C4-2B (cell line): ENCODE results near the gene PDSS2.

Experiments
- CTCF ChIP-seq: fragments of 450-650 bp; conservative IDR thresholded peaks from 2 replicates; pipeline ENCODE4 v1.5.1; 2017; ENCODE audit warnings: mild to moderate bottlenecking
- ZFX ChIP-seq: fragments of 450-650 bp; IDR thresholded peaks from 2 replicates; pipeline ENCODE4 v1.6.1; 2017

- TF ChIP-seq CTCF, result no peak
- TF ChIP-seq ZFX, result no peak
Observed at GRCh38 chr6:107108201-107108890, 351.0 kb downstream of the PDSS2 start.
